ENCODE results near the gene PRSS36.

PRSS36 gene

DNA sequence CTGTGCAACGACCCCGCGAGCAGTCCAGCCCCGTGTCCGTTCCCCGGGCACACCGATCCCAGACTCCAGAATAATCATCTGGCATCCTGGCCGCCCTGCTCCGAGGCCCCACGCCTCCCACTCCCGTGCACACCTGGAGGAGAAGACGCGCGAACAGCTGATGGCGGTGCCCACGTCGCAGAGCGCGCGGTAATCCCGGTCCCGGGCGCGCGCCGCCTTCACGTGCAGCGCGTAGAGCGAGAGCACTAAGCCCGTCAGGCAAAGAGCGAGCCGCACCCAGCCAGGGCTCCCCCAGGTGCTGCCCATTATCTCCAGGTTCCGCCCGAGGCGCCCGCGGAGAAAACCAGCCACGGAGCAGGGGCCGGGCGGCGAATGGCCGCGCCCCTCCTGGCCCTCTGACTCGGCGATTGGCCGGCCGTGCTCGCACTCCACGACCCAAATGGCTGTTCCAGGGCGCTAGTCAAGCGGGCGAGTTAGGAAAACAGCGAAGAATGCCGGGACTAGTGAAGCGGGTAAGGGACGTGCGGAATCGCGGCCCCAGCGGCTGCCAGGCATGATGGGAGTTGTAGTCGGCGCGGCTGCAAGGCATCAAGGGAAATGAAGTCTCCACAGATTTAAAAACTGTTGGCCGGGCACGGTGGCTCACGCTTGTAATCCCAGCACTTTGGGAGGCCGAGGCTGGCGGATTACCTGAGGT, 55.3 kb downstream of the PRSS36 start, which contains the start of gene VKORC1:
VKORC1 (minus strand) TSS at position 374 of the 697 bp plus-strand sequence; CDS start at position 306, 68 bp downstream.
- peak; percentile 97 for DNase-seq

DNA sequence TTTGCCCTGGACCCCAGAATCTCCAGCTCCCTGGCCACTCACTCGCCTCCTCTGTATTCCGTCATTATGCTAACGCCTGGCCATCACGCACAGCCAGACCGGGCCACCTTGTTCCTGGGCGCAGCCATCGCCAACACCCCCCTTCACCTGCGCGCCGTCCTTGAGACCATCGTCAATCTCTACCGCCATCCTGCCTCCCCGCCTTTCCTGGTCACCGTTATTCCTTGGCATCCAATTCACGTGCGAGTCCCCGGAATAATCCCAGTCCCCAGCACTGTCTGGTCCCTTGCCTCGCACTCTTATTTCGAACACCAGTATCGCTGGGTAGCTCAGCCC, 55.8 kb downstream of the PRSS36 start:
- no peak for DNase-seq

DNA sequence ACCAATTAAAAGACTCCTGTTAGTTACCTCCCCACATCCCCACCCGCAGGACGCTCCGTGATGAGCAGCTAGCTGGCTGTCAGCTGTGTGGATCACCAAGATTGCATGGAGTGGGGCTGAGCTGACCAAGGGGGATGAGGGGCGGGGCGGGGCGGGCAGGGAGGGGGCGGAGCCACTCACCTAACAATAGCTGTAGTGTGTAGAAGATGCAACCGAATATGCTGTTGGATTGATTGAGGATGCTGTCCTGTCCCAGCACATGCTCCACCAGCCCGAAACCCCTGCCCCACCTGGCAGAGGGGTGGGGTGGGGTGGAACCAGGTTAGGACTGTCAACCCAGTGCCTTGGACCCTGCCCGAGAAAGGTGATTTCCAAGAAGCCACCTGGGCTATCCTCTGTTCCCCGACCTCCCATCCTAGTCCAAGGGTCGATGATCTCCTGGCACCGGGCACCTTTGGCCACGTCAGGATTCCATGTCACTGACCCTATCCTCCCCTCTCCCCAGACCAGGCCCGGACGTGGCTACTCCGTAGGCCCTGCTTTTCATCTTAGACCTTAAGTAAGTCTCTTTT, 56.6 kb downstream of the PRSS36 start:
- no peak for DNase-seq

DNA sequence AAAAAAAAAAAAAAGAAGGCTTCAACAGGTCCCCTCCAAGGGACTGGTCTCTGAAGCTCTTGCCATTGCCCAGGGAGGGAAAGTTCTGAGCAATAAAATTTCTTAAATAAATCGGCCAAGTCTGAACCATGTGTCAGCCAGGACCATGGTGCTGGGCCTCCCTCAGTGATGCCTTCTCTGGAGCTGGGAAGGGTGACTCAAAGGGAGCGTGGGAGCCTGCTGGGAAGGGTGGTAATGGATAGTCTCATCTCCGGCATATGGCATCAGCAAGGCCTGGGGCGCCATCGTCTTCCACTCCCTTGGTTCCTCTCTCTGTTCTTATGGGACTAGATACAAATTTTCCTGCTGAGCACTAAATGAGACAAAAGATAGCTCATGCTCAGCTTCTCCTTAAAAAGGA, 57.5 kb downstream of the PRSS36 start:
- DNase-seq, result no peak

DNA sequence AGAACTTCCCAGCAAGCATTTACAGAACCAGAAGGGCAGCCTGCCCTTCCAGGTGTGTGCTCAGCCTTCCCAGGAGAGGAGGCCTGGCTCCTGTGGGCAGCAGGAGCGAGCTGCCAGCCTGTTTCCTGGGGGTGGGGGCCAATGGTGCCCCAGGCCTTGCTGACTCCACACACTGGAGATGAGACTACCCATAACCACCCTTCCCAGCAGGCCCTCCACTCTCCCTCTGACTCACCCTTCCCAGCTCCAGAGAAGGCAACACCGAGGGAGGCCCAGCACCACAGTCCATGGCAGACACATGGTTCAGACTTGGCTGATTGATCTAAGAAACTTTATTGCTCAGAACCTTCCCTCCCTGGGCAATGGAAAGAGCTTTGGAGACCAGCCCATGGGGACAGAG, 59.3 kb downstream of the PRSS36 start:
- DNase-seq, result no peak

DNA sequence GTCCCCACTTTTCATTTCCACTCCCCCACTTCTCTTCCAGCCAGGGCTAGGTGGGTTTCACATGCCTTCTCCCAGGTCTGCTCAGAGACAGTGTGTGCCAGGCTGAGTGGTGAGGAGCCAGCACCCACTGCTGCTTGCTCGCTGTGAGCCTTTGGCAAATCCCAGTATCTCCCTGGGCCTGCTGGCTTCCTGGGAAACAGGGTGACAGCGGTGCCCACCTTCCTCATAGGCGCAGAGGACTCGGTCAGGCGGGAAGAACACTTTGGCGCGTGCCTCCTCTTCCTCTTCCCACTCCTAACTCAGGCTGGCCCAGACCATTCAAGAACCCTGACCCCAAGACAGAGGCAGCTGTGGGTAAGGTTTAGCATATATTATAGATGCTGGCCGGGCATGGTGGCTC, 60.7 kb downstream of the PRSS36 start:
- no peak for DNase-seq

Data from NCI-H774 (cell line).